ENCODE results near the gene ZNF385D. TPM values are rescaled to one million over a fixed set of nuclear protein-coding genes. Genes with fewer than 3 reads are reported as not detected.

Gene ZNF385D
- total RNA-seq, 1 experiment from 2014 or later = 9.6 TPM

DNA sequence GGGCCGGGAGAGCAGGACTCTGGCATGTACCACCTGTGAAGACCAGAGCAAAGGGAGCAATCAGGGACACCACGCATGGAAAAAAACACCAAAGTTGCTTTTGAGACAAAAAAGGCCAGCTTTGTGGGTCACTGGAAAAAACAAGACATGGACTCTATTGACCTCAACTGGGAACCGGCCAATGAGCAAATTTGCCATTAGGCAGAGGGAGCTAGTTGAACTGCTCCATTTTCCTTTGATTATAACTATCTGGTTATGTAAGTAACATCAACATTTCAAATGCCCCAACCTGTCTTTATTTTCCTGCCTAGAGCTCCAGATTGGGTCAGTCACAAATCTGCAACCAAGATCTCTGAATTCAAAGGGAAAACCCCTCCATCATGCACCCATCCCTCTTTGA is 86.0 kb downstream of the ZNF385D start (continued):
- TF ChIP-seq GRHL2 (CRISPR knock-in tag; IDR thresholded peaks at IDR 0.05; ENCODE audit: insufficient replicate concordance, severe bottlenecking) (no peak), ELF4 (CRISPR knock-in tag; IDR thresholded peaks at IDR 0.05; ENCODE audit: low read depth) (no peak), ZNF219 (CRISPR knock-in tag; IDR thresholded peaks at IDR 0.05; ENCODE audit: borderline replicate concordance) (no peak), TCF7 (CRISPR knock-in tag; IDR thresholded peaks at IDR 0.05; ENCODE audit: low read depth) (no peak), RELA (CRISPR knock-in tag; IDR thresholded peaks at IDR 0.05; ENCODE audit: borderline replicate concordance) (no peak), SP1 (CRISPR knock-in tag; conservative IDR thresholded peaks at IDR 0.05) (no peak), ATF1 (CRISPR knock-in tag; IDR thresholded peaks at IDR 0.05) (no peak), GTF2I (CRISPR knock-in tag; conservative IDR thresholded peaks at IDR 0.05) (no peak), ZNF317 (CRISPR knock-in tag; IDR thresholded peaks at IDR 0.05; ENCODE audit: borderline replicate concordance, low read depth) (no peak)

- POLR2A ChIA-PET = no interaction called here
Measured at GRCh38 chr3:21662403-21662802, 88.6 kb downstream of the ZNF385D start.

GRCh38 chr3:21654662-21655061 is 96.3 kb downstream of the ZNF385D start:
- ATAC-seq (no peak), DNase-seq (ENCODE audit: low spot score) (no peak)
- Mint-ChIP-seq H3K36me3 (no peaks in the 10 kb centered on the region), H3K9me3 (no peaks in the 10 kb centered on the region; the same call in 1 of the 2 replicates), H3K4me1 (peaks cover 10% of the 10 kb centered on the region), H3K4me3 (no peak overlapping the region), H3K27ac (no peak overlapping the region), H3K27me3 (ENCODE audit: low read depth) (no peaks in the 10 kb centered on the region)
- ChIA-PET POLR2A (no interaction called here), CTCF (no interaction called here)
- TF ChIP-seq, protein P1, sequence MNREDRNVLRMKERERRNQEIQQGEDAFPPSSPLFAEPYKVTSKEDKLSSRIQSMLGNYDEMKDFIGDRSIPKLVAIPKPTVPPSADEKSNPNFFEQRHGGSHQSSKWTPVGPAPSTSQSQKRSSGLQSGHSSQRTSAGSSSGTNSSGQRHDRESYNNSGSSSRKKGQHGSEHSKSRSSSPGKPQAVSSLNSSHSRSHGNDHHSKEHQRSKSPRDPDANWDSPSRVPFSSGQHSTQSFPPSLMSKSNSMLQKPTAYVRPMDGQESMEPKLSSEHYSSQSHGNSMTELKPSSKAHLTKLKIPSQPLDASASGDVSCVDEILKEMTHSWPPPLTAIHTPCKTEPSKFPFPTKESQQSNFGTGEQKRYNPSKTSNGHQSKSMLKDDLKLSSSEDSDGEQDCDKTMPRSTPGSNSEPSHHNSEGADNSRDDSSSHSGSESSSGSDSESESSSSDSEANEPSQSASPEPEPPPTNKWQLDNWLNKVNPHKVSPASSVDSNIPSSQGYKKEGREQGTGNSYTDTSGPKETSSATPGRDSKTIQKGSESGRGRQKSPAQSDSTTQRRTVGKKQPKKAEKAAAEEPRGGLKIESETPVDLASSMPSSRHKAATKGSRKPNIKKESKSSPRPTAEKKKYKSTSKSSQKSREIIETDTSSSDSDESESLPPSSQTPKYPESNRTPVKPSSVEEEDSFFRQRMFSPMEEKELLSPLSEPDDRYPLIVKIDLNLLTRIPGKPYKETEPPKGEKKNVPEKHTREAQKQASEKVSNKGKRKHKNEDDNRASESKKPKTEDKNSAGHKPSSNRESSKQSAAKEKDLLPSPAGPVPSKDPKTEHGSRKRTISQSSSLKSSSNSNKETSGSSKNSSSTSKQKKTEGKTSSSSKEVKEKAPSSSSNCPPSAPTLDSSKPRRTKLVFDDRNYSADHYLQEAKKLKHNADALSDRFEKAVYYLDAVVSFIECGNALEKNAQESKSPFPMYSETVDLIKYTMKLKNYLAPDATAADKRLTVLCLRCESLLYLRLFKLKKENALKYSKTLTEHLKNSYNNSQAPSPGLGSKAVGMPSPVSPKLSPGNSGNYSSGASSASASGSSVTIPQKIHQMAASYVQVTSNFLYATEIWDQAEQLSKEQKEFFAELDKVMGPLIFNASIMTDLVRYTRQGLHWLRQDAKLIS (CRISPR knock-in tag; IDR thresholded peaks at IDR 0.05; ENCODE audit: borderline replicate concordance) = no peak
- TF ChIP-seq NR1H2 (CRISPR knock-in tag; IDR thresholded peaks at IDR 0.05) = no peak
- TF ChIP-seq PRRX2 (CRISPR knock-in tag; IDR thresholded peaks at IDR 0.05) = no peak
- TF ChIP-seq, protein P2, sequence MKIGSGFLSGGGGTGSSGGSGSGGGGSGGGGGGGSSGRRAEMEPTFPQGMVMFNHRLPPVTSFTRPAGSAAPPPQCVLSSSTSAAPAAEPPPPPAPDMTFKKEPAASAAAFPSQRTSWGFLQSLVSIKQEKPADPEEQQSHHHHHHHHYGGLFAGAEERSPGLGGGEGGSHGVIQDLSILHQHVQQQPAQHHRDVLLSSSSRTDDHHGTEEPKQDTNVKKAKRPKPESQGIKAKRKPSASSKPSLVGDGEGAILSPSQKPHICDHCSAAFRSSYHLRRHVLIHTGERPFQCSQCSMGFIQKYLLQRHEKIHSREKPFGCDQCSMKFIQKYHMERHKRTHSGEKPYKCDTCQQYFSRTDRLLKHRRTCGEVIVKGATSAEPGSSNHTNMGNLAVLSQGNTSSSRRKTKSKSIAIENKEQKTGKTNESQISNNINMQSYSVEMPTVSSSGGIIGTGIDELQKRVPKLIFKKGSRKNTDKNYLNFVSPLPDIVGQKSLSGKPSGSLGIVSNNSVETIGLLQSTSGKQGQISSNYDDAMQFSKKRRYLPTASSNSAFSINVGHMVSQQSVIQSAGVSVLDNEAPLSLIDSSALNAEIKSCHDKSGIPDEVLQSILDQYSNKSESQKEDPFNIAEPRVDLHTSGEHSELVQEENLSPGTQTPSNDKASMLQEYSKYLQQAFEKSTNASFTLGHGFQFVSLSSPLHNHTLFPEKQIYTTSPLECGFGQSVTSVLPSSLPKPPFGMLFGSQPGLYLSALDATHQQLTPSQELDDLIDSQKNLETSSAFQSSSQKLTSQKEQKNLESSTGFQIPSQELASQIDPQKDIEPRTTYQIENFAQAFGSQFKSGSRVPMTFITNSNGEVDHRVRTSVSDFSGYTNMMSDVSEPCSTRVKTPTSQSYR (CRISPR knock-in tag; IDR thresholded peaks at IDR 0.05) = no peak
- no peak for TF ChIP-seq ESRRA (CRISPR knock-in tag; IDR thresholded peaks at IDR 0.05; ENCODE audit: borderline replicate concordance)
- TF ChIP-seq SP1 (CRISPR knock-in tag; conservative IDR thresholded peaks at IDR 0.05) = no peak
- TF ChIP-seq RORB (CRISPR knock-in tag; IDR thresholded peaks at IDR 0.05) = no peak
- TF ChIP-seq MXD4 (CRISPR knock-in tag; IDR thresholded peaks at IDR 0.05; ENCODE audit: borderline replicate concordance) = no peak
- no peak for TF ChIP-seq ZNF423 (CRISPR knock-in tag; IDR thresholded peaks at IDR 0.05)

More at GRCh38 chr3:21662403-21662802, 88.6 kb downstream of the ZNF385D start:
- Mint-ChIP-seq H3K36me3 (no peaks in the 10 kb centered on the region), H3K27me3 (ENCODE audit: low read depth) (no peaks in the 10 kb centered on the region), H3K4me1 (peaks cover 44% of the 10 kb centered on the region), H3K27ac (no peak overlapping the region), H3K9me3 (no peaks in the 10 kb centered on the region), H3K4me3 (no peak overlapping the region)
- DNase-seq (ENCODE audit: low spot score) (no peak), ATAC-seq (no peak)
- CTCF ChIA-PET = no interaction called here
- TF ChIP-seq, protein P3, sequence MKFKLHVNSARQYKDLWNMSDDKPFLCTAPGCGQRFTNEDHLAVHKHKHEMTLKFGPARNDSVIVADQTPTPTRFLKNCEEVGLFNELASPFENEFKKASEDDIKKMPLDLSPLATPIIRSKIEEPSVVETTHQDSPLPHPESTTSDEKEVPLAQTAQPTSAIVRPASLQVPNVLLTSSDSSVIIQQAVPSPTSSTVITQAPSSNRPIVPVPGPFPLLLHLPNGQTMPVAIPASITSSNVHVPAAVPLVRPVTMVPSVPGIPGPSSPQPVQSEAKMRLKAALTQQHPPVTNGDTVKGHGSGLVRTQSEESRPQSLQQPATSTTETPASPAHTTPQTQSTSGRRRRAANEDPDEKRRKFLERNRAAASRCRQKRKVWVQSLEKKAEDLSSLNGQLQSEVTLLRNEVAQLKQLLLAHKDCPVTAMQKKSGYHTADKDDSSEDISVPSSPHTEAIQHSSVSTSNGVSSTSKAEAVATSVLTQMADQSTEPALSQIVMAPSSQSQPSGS (CRISPR knock-in tag; IDR thresholded peaks at IDR 0.05; ENCODE audit: borderline replicate concordance, low read depth) = no peak
- TF ChIP-seq OVOL2 (CRISPR knock-in tag; IDR thresholded peaks at IDR 0.05; ENCODE audit: borderline replicate concordance) (no peak), HMGA2 (CRISPR knock-in tag; IDR thresholded peaks at IDR 0.05) (no peak), EMX1 (CRISPR knock-in tag; IDR thresholded peaks at IDR 0.05) (no peak), E2F5 (CRISPR knock-in tag; IDR thresholded peaks at IDR 0.05) (no peak), NR1H2 (CRISPR knock-in tag; IDR thresholded peaks at IDR 0.05) (no peak), IRF2 (CRISPR knock-in tag; IDR thresholded peaks at IDR 0.05; ENCODE audit: borderline replicate concordance, low read depth) (no peak), ZNF416 (CRISPR knock-in tag; IDR thresholded peaks at IDR 0.05) (no peak), FOXK1 (CRISPR knock-in tag; IDR thresholded peaks at IDR 0.05) (no peak), ZNF219 (CRISPR knock-in tag; IDR thresholded peaks at IDR 0.05; ENCODE audit: borderline replicate concordance) (no peak)
- TF ChIP-seq, protein P4, sequence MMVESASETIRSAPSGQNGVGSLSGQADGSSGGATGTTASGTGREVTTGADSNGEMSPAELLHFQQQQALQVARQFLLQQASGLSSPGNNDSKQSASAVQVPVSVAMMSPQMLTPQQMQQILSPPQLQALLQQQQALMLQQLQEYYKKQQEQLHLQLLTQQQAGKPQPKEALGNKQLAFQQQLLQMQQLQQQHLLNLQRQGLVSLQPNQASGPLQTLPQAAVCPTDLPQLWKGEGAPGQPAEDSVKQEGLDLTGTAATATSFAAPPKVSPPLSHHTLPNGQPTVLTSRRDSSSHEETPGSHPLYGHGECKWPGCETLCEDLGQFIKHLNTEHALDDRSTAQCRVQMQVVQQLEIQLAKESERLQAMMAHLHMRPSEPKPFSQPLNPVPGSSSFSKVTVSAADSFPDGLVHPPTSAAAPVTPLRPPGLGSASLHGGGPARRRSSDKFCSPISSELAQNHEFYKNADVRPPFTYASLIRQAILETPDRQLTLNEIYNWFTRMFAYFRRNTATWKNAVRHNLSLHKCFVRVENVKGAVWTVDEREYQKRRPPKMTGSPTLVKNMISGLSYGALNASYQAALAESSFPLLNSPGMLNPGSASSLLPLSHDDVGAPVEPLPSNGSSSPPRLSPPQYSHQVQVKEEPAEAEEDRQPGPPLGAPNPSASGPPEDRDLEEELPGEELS (CRISPR knock-in tag; IDR thresholded peaks at IDR 0.05) = no peak
